Measurements from ENCODE around the gene CD99L2.
A peak's percentile ranks its signal among the peaks of the same experiment; 100 is the strongest.
"Not testable (repeated sequence)": the region's sequence is repeated elsewhere in the genome, so short reads cannot be mapped to it uniquely, and the experiment has no call there.

The CD99L2 gene

GRCh38 chrX:150893936-150894335, 4.5 kb downstream of the CD99L2 start:
- DNase-seq, result no peak

DNA sequence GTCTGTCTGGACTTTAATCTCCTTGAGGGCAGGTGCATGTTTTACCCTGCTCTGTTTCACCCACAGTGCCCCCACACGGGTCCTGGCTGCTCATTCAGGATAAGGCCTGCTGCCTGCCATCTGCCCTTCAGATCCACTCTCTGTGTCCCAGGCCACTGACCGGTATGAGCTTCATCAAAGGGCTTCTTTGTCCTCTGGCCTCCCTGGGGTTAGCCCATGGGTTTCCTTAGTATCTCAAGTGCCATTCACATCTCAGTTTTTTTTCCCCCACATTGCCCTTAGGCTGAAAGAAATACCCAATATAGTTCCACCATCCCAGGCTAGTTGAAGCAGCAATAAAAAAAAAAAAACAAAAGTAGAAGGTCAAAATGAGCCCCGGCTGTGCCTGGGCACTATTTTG, 9.3 kb downstream of the CD99L2 start:
- DNase-seq, result no peak

DNA sequence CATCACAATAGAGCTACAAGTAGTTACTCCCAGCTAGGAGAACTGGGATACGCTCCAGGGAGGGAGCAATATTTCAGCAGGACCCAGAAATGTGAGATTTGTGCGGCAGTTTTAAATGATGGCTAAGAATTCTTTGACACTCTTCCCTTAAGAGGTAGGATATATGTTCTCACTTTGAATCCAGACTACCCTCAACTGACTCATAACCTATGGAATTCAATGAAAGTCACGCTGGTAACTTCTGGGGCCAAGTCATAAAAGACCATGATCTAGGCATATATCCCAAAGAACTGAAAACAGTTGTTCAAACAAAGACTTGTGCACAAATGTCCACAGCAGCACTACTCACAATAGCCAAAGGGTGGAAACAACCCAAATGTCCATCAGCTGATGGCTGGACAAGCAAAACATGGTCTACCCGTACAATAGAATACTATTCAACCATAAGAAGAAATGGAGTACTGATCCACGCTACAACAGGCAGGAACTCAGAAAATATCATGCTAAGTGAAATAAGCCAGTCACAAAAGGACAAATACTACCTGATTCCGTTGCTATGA, 10.5 kb downstream of the CD99L2 start:
- DNase-seq, result no peak

DNA sequence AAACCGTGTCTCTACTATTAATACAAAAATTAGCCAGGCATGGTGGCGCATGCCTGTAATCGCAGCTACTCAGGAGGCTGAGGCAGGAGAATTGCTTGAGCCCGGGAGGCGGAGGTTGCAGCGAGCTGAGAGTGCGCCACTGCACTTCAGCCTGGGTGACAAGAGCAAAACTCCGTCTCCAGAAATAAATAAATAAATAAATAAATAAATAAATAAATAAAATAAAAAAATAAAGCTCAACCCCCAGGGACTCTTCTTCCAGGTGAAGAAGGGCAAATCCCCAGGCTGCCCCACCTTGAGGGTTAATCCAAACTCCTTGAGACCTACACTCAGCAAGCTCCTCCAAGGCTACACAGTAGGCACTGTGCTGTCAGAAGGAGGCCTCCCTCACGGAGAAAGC, 11.2 kb downstream of the CD99L2 start:
- not testable (repeated sequence) for DNase-seq

DNA sequence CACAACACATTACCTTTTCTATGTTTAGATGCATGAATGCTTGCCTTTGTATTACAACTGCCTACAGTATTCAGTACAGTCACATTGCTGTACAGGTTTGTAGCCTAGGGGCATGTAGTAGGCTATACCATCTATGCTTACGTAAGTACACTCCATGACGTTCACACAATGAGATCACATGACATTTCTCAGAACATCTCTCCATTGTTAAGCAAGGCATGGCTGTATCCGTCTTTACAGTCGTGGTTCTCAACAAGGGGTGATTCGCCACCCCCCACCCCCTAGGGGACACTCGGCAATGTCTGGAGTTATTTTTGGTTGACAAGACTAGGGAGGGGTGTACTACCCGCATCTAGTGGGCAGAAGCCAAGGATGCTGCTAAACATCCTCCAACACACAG, 12.1 kb downstream of the CD99L2 start:
- no peak for DNase-seq

DNA sequence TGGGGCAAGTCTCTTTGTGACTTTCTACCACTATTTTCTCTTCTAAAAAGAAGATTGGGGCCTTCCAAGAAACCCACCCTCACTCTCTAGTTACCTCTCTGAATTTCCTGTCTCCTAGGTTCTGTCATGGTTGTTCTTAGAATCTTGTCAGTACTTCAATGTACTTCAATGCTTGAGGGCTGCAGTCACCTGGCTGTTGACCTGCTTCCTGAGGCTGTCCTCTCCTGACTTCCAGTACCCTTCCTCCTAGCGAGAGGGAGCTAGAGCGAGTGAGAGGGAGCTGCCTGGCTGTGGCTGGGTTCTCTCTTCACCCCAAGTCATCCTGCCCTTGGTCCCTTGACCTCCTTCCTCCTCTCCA, 17.7 kb downstream of the CD99L2 start:
- no peak for DNase-seq

DNA sequence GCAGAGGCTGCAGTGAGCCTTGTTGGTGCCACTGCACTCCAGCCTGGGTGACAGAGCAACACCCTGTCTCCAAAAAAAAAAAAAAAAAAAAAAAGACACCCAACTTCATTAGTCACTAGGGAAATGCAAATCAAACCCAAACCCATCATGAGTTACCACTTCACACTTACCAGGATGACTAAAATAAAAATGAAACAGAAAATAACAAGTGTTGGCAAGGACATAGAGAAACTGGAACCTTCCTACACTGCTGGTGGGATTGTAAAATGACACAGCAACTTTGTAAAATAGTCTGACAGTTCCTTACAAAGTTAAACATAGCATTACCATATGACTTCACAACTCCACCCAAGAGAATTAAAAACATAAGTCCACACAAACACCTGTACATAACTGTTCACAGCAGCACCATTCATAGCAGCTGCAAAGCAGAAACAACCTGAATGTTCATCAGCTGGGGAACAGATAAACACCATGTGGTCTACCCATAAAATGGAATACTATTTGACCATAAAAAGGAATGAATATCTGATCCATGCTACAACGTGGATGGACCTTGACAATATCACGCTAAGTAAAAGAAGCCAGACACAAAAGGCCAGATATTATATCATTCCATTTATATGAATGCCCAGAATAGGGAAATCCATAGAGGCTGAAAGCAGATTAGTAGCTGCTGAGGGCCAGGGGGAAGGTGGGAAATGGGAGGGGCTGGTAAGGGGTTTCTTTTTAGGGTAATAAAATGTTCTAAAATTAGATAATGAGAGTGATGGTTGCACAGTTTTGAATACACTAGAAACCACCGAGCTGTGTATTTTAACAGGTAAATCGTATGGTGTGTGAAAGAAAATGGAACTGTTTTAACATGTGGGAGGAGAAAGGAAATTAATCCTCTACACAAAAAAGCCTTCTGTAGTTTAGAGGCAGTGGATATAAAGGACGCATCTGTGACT, 18.3 kb downstream of the CD99L2 start:
- peak; percentile 86 for DNase-seq

DNA sequence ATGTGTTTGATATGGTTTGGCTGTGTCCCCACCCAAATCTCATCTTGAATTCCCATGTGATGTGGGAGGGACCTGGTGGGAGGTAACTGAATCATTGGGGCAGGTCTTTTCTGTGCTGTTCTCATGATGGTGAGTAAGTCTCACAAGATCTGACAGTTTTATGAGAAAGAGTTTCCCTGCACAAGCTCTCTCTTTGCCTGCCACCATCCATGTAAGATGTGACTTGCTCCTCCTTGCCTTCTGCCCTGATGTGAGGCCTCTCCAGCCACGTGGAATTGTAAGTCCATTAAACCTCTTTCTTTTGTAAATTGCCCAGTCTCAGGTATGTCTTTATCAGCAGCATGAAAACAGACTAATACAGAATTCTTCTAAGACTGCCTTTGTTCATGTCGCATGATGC, 22.8 kb downstream of the CD99L2 start:
- DNase-seq, result not testable (repeated sequence)

- DNase-seq, result no peak
These were observed 24.0 kb downstream of the CD99L2 start for GRCh38 chrX:150874448-150874847.

GRCh38 chrX:150873616-150874015, 24.9 kb downstream of the CD99L2 start:
- no peak for DNase-seq

GRCh38 chrX:150872773-150873336, 25.6 kb downstream of the CD99L2 start:
- no peak for DNase-seq

- DNase-seq, result no peak
These were observed 27.1 kb downstream of the CD99L2 start for GRCh38 chrX:150871341-150871811.

- no peak for DNase-seq
These were observed 27.8 kb downstream of the CD99L2 start for GRCh38 chrX:150870487-150871340.

DNA sequence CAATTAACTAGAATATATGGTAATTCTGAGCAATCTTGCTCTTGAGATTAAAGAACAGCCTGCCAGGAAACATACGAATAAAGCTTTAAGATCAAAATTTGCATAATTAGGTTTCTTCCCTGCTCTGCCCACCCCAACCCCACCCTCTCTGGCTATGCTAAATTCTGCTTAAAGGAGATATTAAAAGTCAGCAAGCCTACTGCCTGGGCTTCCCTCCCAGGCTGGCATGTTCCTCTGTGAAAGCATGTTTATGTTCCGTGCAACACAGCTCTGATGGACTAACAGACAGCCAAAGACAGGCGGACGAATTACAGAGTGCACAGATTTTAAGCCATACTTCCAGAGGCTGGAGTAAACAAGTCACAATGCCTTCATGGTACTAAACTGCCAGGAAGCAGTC, 28.4 kb downstream of the CD99L2 start:
- no peak for DNase-seq

GRCh38 chrX:150869450-150869849, 29.0 kb downstream of the CD99L2 start:
- no peak for DNase-seq

GRCh38 chrX:150868625-150869024, 29.8 kb downstream of the CD99L2 start:
- no peak for DNase-seq

GRCh38 chrX:150864127-150864526, 34.3 kb downstream of the CD99L2 start:
- no peak for DNase-seq

DNA sequence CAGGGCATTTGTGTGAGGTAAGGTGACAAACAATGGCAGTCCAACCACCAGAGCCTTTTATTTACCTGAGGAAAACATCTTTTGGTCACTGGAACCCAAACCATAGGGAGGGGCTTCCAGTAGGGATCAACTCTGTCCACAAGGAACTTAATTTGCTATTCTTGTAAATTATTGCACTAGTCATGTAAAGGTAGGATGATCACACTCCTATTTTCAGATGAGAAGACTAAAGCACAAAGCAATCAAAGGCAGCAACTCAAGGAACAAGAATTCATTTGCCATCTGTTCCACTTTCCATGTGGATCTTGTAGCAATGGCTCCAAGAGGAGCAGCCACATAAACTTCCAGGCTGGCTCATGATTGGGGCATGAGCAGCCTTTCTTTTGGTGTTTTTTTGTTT, 35.3 kb downstream of the CD99L2 start:
- no peak for DNase-seq

GRCh38 chrX:150857453-150857852, 41.0 kb downstream of the CD99L2 start:
- no peak for DNase-seq

DNA sequence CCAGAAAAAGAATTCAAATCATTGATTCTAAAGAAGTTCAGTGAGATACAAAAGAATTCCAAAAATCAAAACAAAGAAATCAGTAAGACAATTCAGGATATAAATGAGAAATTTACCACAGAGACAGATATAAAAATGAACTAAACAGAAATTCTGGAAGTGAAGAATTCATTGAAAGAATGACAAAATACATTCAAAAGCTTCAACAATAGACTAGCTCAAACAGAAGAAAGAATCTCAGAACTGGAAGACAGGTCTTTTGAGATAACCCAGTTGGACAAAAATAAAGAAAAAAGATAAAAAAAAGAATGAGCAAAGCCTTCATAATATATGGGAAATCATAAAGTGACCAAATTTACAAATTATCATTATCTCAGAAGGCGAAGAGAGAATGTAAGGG, 41.7 kb downstream of the CD99L2 start:
- DNase-seq, result no peak

DNA sequence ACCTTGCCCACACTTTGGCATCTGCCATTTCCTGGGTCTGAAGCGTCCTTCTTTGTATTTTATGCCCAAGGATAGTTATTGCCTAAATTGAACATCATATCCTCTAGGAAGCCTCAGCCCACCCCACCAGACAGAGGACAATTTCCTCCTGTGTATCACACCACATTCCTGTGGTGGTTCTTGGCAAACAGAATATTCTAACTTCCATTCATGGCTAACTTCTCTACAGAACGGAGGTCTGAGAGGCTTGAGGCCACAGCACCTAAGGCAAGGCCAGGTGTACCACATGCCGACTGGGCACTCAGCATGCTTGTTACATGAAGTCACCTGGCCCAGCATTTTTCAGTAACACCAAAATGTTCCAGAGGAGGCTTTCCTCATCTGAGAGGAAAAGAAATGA, 42.4 kb downstream of the CD99L2 start:
- no peak for DNase-seq

DNA sequence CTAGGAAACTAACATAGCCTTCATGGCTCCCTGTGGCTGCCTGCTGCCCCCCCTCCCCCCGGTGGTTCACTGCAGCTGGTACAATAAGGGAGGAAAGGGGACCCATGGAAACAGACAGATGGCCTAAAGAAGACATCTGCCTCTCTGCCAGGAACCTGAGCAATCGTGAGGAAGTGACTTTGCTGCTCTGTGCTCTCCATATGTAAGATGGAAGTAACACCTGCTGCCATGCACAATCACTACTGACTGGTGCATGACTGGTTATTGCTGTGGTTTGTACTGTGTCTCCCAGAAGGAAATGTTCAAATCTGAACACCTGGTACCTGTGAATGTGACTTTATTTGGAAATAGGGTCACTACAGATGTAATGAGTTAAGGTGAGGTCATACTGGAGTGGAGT, 43.6 kb downstream of the CD99L2 start:
- DNase-seq, result no peak

All from inflammatory macrophage treated with lipopolysaccharide for 4 hours (primary cell).